Right lung (tissue), 5 donors: ENCODE data around the gene MED12L. TPM values are rescaled to one million over a fixed set of nuclear protein-coding genes. Genes with fewer than 3 reads are reported as not detected.
"Not testable (repeated sequence)": the region's sequence is repeated elsewhere in the genome, so short reads cannot be mapped to it uniquely, and the experiment has no call there.

Experiments used
- DNase-seq, 2 donors: peaks; one replicate each; pipeline ENCODE4 v3.0.0-alpha.2; 2013
- polyA plus RNA-seq, 5 donors: library from polyadenylated mRNA; unstranded; fragments of 120-200 nt; gene quantifications; one replicate each; pipeline versions ENCODE4 v1.2.1 to v1.2.3, GENCODE V29; 2013; ENCODE audit warnings: inconsistent platforms in 1 of 5, low replicate concordance in 1 of 5; ENCODE audit not compliant: insufficient read length in 5 of 5, insufficient read depth in 1 of 5

MED12L gene
- polyA plus RNA-seq, 5 donors: 0.46 to 1.3 (median 0.73) TPM

DNA sequence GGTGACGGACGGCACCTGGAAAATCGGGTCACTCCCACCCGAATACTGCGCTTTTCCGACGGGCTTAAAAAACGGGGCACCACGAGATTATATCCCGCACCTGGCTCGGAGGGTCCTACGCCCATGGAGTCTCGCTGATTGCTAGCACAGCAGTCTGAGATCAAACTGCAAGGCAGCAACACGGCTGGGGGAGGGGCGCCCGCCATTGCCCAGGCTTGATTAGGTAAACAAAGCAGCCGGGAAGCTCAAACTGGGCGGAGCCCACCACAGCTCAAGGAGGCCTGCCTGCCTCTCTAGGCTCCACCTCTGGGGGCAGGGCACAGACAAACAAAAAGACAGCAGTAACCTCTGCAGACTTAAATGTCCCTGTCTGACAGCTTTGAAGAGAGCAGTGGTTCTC, 156.5 kb downstream of the MED12L start:
- not testable (repeated sequence) for DNase-seq

DNA sequence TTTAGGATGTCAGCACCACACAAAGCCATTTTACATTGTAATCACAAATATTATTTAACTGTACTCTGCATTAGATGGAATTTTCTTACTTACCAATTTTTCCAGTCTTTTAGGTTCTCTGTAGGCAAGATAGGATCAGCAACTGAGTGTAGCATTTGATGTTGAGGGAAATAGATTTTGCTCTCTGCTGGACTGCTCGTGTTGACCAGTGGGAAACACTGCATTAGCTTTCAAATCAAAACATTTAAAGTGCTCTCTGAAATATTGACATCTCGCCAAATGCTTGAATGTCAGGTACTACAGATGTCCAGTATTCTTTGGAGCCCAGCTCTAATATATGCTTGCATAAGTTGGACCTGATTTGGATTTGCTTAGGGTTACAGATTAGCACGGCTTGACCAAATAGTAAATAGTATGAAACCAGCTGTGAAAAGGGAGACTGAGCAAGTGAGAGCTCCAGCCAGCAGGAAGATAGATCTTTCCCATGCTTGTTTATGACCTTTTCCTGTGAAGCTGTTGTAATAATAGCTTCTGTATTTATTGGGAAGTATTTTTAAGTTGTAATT, 163.4 kb downstream of the MED12L start:
- no peak for DNase-seq

DNA sequence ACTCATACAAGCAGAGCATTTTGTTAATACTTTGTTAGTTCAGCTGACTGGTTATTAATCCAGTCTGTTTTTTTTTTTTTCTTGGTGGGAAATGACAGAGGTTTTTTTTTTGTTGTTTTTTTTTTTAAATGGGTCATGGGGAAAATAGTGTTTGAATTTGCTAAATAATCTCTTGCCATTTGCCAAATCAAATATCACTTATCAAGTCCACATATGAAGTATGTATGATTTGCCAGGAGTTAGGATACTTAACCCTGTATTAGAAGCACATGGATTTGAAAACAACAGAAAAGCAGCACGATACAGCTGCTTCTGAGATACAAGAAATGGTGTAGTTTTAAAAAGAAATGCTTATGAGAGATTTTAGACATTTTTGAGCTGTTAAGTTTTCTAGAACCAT, 171.3 kb downstream of the MED12L start:
- DNase-seq: no peak

DNA sequence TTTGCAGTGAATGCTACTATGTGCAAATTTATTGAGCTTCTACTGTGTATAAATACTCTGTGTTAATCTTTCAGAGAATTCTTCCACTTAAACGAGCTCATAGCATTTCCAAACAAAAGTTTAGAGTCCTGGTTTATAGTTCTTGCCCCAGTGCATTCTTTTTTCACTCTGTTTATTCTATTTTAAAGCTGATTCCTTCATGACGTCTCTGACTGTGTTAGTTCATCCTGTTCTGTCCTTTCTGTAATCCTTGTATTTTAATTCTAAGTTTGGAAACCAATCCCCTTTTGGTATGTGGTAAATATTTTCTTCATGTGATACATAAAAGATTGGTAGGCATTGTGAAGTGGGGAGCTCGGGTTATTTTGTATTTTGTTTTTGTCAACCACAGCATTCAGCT, 174.2 kb downstream of the MED12L start:
- no peak for DNase-seq

DNA sequence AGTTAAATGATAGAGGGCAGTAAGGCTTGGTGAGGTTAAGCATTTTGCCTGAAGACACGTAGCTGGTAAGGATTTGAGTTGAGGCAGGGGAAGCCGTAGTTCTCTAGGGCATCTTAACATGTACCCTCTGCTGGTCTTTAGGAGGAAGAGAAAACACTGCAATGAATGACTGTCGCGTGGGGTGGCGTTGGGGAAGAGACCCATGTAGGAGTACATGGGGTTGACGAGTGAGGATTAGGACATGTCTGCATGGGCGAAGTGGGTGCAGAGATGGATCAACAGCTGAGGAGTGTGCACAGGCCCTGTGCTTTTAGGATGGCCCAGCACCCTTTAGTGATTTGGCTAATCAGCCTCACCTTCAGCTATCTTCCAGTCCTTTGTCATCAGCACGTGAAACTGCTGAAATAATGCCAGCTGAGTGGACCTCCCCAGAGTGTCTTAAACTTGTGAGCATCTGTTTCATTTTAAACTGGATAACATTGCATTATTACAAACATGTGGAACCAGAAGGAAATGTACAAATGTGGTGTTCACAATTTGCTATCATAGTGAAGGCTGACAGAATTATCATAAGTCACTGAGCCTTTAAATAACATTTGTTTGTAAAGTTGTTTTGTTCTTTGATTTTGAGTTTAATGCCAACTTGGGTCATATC, 177.5 kb downstream of the MED12L start:
- no peak for DNase-seq

DNA sequence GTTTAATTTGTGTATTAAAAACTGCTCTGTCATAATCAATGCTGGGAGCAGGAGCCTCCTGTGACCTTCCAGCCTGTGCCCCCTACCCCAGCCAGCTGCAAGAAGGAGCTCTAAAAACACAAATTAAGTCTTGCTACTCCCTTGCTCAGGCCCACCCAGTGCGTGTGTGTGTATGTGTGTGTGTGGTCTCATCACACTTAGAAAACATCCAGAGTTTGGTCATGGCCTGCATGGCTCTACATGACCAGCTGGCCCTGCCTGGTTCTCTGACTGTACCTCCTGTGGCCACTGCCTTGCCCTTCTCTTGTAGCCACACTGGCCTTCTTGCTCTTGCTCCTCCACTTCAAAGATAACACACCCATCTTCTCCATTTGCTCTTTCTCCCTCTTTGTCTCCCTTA, 179.1 kb downstream of the MED12L start:
- no peak for DNase-seq

DNA sequence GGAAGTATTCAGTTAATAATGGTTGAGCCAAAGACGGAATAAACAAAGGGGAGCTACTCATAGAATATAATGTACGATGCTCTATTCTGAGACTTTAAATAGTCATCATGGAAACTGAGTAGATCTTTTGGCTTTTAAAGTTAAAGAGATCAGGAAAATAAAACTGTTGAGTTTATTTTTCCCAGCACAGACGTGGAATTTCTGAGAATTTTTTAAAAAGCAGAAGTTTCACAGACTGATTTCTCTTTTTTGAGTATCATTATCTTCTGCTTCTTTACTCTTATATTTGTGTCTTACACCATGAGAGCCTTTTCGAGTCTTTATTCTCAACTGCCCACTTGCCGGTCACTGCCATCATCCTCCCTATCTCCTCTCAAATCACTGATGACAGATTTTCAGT, 179.7 kb downstream of the MED12L start:
- DNase-seq: no peak

DNA sequence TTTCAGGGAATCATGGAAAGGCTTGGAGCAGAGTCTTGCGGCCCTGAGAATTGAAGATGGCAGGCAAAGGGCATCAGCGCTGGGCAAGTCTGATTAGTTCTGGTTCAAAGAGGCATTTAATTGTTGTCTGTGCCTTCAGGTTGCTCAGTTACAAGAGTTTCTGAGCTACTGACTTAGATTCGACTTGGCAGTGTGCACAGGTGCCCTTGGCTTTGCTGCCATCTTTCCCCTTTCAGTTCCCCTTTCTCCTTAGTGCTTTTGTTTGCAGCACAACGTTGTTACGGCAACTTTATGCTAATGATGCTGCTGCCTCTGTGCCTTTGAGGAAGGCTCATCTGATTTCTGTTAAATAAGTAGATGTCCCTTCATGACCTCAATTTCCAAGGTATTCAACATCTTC, 180.4 kb downstream of the MED12L start:
- no peak for DNase-seq

DNA sequence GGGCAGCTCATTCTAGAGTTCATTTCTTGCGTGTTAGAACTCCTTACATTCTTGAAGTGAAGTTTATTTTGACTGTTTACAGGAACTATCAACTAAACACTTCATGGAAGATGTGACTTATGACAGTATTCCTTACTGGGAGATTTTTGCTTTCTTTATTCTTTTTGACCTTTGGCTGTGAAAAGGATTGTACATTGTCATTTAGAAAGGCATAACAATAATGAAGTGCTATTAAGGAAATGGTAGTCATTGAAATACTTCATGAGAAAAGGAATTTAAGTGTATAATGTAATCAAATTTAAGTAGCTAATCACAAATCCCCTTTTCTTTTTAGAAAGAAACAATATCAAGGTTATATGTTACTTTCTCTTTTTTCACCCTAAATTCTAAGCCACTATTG, 181.6 kb downstream of the MED12L start:
- no peak for DNase-seq

DNA sequence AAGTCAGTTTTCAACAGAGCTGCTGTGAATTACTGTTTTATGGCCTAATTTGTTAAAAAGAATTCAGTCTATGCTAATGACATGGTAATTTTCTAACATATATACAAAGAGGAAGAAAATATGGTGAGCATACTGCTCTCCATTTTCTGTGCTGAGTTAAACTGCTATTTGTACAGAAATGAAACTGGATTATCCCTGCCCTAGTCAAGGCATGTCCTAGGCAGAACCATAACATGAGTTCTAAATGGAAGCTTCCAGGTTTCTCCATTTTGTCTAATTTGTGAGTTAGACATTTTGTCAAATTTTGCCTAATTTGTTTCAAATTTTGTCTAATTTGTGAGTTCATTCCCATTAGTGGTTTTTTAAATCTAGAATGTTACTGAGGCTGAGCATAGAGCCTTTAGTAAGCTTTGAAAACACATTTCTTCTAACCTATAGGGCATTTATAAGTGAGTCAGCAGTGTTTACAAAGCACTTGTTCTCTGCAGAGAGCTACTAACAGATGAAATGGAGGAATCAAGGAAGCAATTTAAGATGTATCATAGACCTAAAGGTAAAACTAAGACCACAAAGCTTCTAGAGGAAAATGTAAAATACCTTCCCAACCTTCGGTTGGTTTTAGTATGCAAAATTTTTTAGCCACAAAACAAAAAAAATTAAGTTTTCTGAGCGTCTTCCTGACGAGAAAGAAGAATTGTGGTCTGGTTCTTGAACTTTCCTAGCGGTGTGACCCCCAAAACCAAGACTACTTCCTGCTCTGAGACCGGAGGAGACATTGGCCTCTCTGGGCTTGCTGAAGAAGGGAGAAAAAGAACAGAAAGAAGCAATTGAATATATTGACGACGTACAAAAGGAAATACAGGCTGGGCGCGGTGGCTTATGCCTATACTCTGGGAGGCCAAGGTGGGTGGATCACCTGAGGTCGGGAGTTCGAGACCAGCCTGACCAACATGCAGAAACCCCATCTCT, 183.1 kb downstream of the MED12L start:
- DNase-seq: no peak

DNA sequence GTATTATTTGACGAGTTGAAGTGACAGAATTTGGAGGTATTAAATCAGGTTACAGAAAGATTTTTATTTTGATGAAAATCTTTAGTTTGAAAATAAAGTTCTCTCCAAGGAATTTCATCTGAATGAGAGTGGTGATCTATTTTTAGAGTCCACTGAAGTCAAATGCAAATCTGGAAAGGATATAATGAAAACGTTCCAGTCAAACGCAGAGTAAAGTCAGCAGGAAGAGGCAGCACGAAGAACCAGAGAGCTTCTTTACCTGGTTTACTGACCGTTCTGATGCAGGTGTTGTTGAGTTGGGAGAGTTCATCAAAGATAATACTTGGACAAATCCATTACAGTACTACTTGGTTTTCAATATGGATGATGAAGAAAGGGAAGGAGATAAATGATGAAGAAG, 184.2 kb downstream of the MED12L start:
- no peak for DNase-seq

DNA sequence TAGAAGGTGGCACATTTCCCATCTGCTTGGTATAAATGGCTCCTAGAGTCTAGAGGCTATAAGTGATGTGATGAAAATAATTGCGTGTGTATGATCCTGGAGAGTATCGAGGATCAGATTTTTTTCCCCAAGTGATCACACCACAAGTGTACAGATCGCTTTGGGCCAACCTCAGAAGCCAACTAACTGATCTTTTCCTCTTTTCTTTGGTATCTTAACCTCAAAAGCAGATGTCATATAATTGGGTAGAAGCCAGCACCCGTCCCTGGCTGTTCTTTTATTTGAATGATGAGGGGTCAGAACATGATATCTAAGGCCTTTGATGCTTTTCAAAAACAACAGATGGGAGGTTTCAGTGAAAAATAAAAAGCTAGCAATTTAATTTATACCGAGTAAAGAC, 189.6 kb downstream of the MED12L start:
- no peak for DNase-seq

DNA sequence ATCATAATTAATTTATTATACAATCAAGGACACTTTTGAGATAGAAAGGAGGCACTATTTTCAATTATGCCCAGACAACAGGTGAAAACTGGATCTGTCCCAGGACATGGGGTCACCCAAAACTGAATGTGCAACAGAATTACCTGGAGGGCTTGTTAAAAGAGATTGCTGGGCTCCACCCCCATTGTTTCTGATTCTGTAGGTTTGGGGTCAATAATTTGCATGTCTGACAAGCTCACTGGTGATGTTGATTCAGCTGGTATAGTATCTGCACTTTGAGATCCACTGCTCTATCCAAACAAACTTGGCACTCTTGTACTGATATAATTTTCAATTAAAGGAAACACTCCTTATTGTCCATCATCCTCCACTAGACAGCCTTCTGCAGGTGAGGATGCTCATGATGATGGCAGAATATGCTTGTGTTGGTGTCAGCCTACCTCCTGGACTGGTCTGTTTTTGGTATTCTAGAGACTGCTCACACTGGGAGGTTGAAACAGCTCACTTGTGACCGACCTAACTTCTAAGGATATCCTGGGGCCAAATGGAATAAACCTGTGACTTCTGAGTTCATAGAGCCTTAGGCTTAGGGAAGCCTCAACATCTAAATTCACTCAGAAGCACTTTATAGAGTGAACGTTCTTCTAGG, 190.7 kb downstream of the MED12L start:
- DNase-seq: no peak

DNA sequence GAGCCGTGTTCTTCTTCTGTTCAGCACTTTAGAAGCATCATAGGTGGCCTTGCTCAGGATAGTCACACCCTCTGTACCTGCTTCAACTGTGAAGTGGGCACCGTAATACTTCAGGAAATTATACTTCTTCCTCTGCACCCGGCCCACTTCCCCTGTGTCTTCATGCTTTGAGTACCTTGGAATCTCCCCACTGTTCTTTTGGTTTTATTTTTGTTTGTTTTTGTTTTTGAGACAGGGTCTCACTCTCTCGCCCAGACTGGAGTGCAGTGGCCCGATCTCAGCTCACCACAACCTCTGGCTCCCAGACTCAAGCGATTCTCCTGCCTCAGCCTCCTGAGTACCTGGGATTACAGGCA, 191.2 kb downstream of the MED12L start:
- no peak for DNase-seq

DNA sequence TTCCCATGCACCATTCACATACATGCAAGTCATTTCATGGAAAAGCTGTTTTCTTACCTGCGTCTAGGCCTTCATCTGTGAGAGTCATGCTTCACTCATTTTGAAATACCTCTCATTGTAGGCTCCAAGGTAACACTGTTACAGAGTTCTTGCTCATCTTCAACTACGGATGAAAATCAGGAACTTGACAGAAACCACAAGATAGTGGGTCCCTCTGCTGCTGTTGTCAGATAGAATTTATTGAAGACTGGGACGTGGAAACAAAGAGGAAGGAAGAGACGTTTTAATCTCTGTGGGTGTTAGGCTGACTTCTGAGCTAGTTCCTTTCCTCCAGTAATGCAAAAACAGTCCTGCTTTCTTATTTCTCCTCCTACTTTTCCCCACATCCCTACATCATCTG, 192.8 kb downstream of the MED12L start, which contains the start of gene P2RY14:
P2RY14 (minus strand) TSS at position 313 of the 400 bp plus-strand sequence. CDS start 64,226 bp downstream, outside the sequence.
- DNase-seq: no peak

DNA sequence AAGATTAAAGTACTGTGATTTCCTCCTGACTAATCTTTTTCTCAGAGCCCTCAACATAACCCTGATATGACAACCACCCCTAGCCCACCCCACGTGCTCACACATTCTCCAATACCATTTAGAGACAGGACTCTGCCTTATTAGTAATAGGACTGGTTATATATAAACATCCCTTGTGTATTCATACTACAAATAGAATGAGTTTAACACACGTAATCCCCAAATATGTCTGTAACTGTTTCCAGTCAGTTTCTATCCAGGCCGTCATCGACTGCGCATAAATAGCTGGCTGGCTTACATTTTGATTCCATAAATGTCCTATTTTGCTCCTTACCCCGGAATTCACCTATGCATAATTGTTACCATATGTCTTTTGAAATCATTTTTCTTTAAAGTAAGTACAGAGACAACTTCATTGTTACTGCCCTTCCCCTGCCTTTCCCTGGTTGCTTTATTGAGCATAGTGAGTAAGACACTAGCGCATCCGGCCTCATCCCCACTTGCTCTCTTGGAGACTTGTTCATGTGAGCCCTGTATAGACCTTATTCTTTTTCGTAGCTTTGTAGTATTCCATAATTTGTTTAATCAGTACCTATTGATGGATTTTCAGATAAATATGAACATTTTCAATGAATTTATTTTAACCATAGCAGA, 196.3 kb downstream of the MED12L start:
- no peak for DNase-seq

DNA sequence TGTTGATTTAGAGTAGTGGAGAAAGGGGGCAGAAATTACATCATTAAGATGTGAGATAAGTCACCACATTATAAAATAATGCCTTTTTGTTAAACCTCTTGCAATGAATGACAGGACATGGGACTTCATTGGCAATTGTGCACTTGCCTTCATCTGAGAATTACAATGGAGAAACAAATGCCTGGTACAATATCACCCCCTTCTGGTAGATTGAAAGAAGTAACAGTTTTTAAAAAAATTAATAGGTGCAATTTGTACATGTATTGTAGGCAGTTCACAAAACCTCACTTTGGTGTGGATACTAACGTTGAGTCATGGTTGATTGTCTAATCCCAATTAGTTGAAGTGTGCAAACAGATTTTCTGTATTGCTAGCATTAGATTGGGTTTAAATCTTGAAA, 197.5 kb downstream of the MED12L start:
- peak in 1 of 2 donors; percentile 55 for DNase-seq

DNA sequence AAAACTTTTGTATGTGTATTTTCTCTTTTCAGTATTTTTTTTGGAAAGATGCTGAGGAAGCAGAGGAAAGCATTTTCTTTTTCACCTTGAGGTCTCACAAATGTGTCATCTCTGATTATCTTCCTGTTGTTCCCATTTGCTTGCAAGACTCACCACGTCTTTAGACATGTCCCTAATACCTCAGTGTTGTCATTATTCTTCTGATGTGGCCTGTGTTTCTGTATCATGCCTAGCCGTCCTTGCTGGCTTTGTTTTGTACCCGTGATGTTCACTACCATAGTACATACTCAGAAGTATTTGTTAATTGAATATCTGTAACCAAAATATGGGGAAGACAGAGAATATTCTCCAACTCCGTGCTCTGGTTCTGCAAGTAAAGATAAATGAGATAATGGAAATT, 197.9 kb downstream of the MED12L start:
- no peak for DNase-seq

DNA sequence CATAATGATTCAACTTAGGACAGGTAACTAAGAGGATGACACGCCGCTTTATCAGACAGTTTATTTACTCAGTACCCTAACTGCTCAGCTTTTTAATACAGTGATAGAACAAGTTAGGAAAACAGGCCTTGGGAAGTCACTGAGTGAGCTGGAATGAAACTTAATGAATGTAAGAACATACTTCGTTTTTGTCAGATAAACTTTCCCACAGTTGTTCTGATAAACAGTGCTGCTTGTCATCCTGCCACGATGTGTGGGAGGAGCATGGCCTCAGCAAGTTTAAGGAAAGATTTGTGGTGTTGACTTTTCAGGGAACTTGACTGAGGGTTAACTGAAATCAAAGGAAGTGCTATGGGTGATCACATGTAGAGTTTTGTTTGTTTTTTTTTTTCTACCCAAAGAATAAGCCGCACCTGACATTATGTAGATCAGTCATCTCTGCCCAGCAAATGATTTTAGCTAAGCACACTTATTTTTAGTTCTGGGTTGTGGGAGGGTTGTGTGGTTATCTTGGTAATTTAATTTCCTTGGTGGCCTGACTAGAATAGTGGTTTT, 198.5 kb downstream of the MED12L start:
- no peak for DNase-seq

DNA sequence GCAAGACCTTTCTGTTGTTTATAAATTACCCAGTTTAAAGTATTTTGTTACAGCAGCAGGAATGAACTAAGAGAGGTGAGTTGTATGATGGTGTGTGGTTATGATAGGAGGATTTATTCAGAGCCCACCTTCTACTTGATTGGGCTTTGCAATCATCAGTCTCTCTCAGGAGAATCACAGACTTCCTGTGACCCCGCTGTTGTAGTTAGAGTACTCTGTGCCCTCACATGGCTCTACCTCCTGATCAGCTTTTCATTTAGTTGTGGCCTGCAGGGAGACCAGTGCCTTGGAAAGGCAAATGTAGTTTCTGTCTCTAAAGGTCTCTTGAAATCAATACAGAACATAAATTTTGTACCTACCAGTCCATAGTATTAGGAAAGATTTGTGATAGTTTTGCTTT, 200.5 kb downstream of the MED12L start:
- no peak for DNase-seq

DNA sequence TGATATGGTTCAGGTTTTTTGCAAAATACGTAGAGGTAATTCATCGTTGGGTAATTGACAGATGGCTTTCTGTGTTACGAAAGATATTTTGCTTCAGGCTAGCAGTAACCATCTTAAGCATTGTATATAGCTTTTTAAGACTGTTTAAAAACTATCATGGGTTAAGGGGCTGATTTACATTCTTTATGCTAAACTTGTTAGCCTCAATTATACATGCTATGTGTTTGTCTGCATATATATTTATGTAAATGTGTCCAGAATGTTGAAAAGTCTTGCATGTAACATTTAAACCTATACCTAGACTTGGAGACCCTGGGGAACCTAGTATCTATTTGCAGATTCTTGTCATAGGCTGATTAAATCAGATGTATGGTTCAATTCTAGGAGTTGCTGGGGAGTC, 204.0 kb downstream of the MED12L start:
- DNase-seq: no peak

DNA sequence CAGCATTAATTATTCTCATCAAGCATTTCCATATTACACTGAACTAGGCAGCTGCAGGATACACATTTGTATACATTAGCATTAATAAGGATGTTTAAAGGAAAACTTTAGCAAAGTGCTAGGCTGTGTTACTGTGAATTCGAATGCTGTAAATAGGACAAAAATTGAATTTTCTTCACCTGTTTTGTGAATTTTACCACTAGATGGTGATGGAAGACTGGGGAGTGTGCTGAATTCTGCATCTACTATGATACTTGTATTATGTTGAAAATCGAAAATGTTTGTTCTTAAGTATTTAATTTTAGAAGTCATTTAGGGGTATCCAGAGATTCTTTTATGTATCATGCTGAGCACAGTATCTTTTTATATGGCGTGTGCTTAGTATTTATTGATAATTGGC, 205.2 kb downstream of the MED12L start:
- no peak for DNase-seq
